ENCODE results near the gene LMNTD2. TPM values are rescaled to one million over a fixed set of nuclear protein-coding genes. Genes with fewer than 3 reads are reported as not detected.

Gene LMNTD2
- polyA plus RNA-seq, 2 of the 4 experiments (the other 2 are of a cell fraction): 2.2 to 3.5 TPM

- FAIRE-seq (no peak), DNase-seq (ENCODE audit: low read depth in 1 of 2, low spot score in 1 of 2) (no peak), ATAC-seq (no peak)
- ChIA-PET CTCF (no interaction called here), POLR2A (no interaction called here)
- no peak for TF ChIP-seq RCOR1 (IDR thresholded peaks at IDR 0.05; ENCODE audit: low read depth, low read length)
- no peak for TF ChIP-seq MAZ (IDR thresholded peaks at IDR 0.05; ENCODE audit: borderline replicate concordance, low read depth, low read length)
- TF ChIP-seq CBX2 (IDR thresholded peaks at IDR 0.05; ENCODE audit: borderline replicate concordance, low read depth): no peak
- TF ChIP-seq ZC3H11A (IDR thresholded peaks at IDR 0.05): no peak
- no peak for TF ChIP-seq ESRRA (IDR thresholded peaks at IDR 0.05; ENCODE audit: borderline replicate concordance, low read length)
- no peak for TF ChIP-seq ZFP36 (IDR thresholded peaks at IDR 0.05; ENCODE audit: borderline replicate concordance, partially characterized antibody)
- no peak for TF ChIP-seq HOXB13 (CRISPR knock-in tag; IDR thresholded peaks at IDR 0.05; ENCODE audit: low read depth)
- TF ChIP-seq JUNB (IDR thresholded peaks at IDR 0.05): no peak
- TF ChIP-seq GATA3 (IDR thresholded peaks at IDR 0.05; ENCODE audit: borderline replicate concordance): no peak
- TF ChIP-seq CHD2 (IDR thresholded peaks at IDR 0.05; ENCODE audit: low read length, partially characterized antibody): no peak
- no peak for TF ChIP-seq HOXB5 (CRISPR knock-in tag; IDR thresholded peaks at IDR 0.05)
- TF ChIP-seq CTCF (IDR thresholded peaks at IDR 0.05): no peak
- no peak for TF ChIP-seq PBX3 (IDR thresholded peaks at IDR 0.05)
- no peak for TF ChIP-seq KDM5A (IDR thresholded peaks at IDR 0.05)
- TF ChIP-seq HES2 (IDR thresholded peaks at IDR 0.05): no peak
- no peak for TF ChIP-seq FOSL2 (IDR thresholded peaks at IDR 0.05)
- TF ChIP-seq FOSL2 (CRISPR knock-in tag; IDR thresholded peaks at IDR 0.05): no peak
- TF ChIP-seq FOSB (CRISPR knock-in tag; IDR thresholded peaks at IDR 0.05): no peak
- TF ChIP-seq ELK1 (IDR thresholded peaks at IDR 0.05; ENCODE audit: low read depth, low read length): no peak
- TF ChIP-seq EHMT2 (IDR thresholded peaks at IDR 0.05; ENCODE audit: low read depth): no peak
- TF ChIP-seq RAD21 (conservative IDR thresholded peaks at IDR 0.05 in 1 of 2, IDR thresholded peaks at IDR 0.05 in 1 of 2): no peak
- H3K4me1 ChIP-seq: peaks cover 5% of the 10 kb centered on the region; the same call in 1 of the 3 replicates
- no peak overlapping the region for H3K4me3 ChIP-seq
- no peak overlapping the region for H3K4me2 ChIP-seq
- peaks cover 15% of the 10 kb centered on the region for H3K9me3 ChIP-seq
- no peak overlapping the region for H3K27ac ChIP-seq
- 94% methylated on average over 4 of the region's 4 CpGs for WGBS (ENCODE audit: missing lambda C conversion rate)
These were observed 44.1 kb downstream of the LMNTD2 start for GRCh38 chr11:516400-516799.

- POLR2A ChIA-PET: no interaction called here
- no peak for TF ChIP-seq JUN (IDR thresholded peaks at IDR 0.05)
- TF ChIP-seq HOXB5 (CRISPR knock-in tag; IDR thresholded peaks at IDR 0.05): no peak
- TF ChIP-seq EHMT2 (IDR thresholded peaks at IDR 0.05; ENCODE audit: low read depth): no peak
- no peak for TF ChIP-seq NFE2L2 (conservative IDR thresholded peaks at IDR 0.05; ENCODE audit: low read length)
- no peak for TF ChIP-seq FOSL2 (IDR thresholded peaks at IDR 0.05)
- no peak for TF ChIP-seq FOSL2 (CRISPR knock-in tag; IDR thresholded peaks at IDR 0.05)
- TF ChIP-seq CEBPB (IDR thresholded peaks at IDR 0.05): no peak
- TF ChIP-seq TP53 (CRISPR knock-in tag; IDR thresholded peaks at IDR 0.05): no peak
- no peak for TF ChIP-seq HES2 (IDR thresholded peaks at IDR 0.05)
- no peak for TF ChIP-seq CBX2 (IDR thresholded peaks at IDR 0.05; ENCODE audit: borderline replicate concordance, low read depth)
- TF ChIP-seq RARB (CRISPR knock-in tag; IDR thresholded peaks at IDR 0.05): no peak
- TF ChIP-seq MYC (IDR thresholded peaks at IDR 0.05; ENCODE audit: borderline replicate concordance, low read length): no peak
- TF ChIP-seq REST (IDR thresholded peaks at IDR 0.05): no peak
- TF ChIP-seq ATOH8 (CRISPR knock-in tag; IDR thresholded peaks at IDR 0.05; ENCODE audit: low read depth): no peak
- TF ChIP-seq TFCP2L1 (CRISPR knock-in tag; IDR thresholded peaks at IDR 0.05): no peak
These were observed 45.4 kb downstream of the LMNTD2 start for GRCh38 chr11:515131-515530.

More at GRCh38 chr11:515131-515530, 45.4 kb downstream of the LMNTD2 start:
- H3K4me1 ChIP-seq: peaks cover 5% of the 10 kb centered on the region; the same call in 1 of the 3 replicates
- 87% methylated on average over 6 of the region's 6 CpGs for WGBS (ENCODE audit: missing lambda C conversion rate)
- no peak for DNase-seq (ENCODE audit: low read depth in 1 of 2, low spot score in 1 of 2)
- CTCF ChIA-PET: interaction anchor here (1.5 kb wide), 1 partner anchor 67 kb away, joined by 9 read pairs; no protein-coding TSS in a partner anchor
- no peak for FAIRE-seq
- peaks cover 15% of the 10 kb centered on the region for H3K9me3 ChIP-seq
- H3K27ac ChIP-seq: no peak overlapping the region
- no peak for ATAC-seq
- H3K4me2 ChIP-seq: no peak overlapping the region
- H3K4me3 ChIP-seq: no peak overlapping the region
